HG03469 (cell line): Measurements from ENCODE around the gene ART5.

Source experiments
- ATAC-seq: cut with Tn5 transposase; IDR thresholded peaks from one replicate; pipeline ENCODE4 v1.9.1; 2021; ENCODE audit warnings: mild to moderate bottlenecking, moderate library complexity, moderate number of reproducible peaks; ENCODE audit not compliant: unreplicated experiment

The ART5 gene

GRCh38 chr11:3641701-3642070, at the start of gene ART5:
TSS of gene ART5 (minus strand) at chr11:3641992. CDS start at chr11:3641862, 130 bp downstream.
- no peak for ATAC-seq

GRCh38 chr11:3686751-3687150, 45.0 kb upstream of the ART5 start:
- ATAC-seq: no peak

- ATAC-seq: no peak
Measured at GRCh38 chr11:3685923-3686322, 44.1 kb upstream of the ART5 start.

GRCh38 chr11:3684819-3685172, 43.0 kb upstream of the ART5 start:
- ATAC-seq: no peak

GRCh38 chr11:3684129-3684818, 42.5 kb upstream of the ART5 start:
- ATAC-seq: no peak

GRCh38 chr11:3683039-3683438, 41.2 kb upstream of the ART5 start:
- ATAC-seq: no peak

- ATAC-seq: no peak
Measured at GRCh38 chr11:3679077-3679476, 37.3 kb upstream of the ART5 start.

GRCh38 chr11:3675971-3676370, 34.2 kb upstream of the ART5 start:
- no peak for ATAC-seq

GRCh38 chr11:3674189-3674588, 32.4 kb upstream of the ART5 start:
- ATAC-seq: no peak

- ATAC-seq: no peak
Measured at GRCh38 chr11:3671334-3672254, 29.8 kb upstream of the ART5 start, which contains the start of gene CHRNA10. TSS of gene CHRNA10 (minus strand) at chr11:3671384. CDS start at chr11:3671312, 72 bp downstream.

GRCh38 chr11:3669742-3670183, 28.0 kb upstream of the ART5 start:
- ATAC-seq: no peak

- no peak for ATAC-seq
Measured at GRCh38 chr11:3669128-3669527, 27.3 kb upstream of the ART5 start.

GRCh38 chr11:3667149-3668035, 25.6 kb upstream of the ART5 start:
- no peak for ATAC-seq

- no peak for ATAC-seq
Measured at GRCh38 chr11:3666023-3666530, 24.3 kb upstream of the ART5 start.

GRCh38 chr11:3665336-3666022, 23.7 kb upstream of the ART5 start:
- ATAC-seq: no peak

- no peak for ATAC-seq
Measured at GRCh38 chr11:3664032-3664630, 22.3 kb upstream of the ART5 start.

GRCh38 chr11:3662856-3663255, 21.1 kb upstream of the ART5 start:
- ATAC-seq: no peak

GRCh38 chr11:3660960-3661359, 19.2 kb upstream of the ART5 start:
- no peak for ATAC-seq

GRCh38 chr11:3659595-3660515, 18.1 kb upstream of the ART5 start:
- no peak for ATAC-seq
